MM.1S (cell line): ENCODE measurements around the gene JSRP1.

Source experiments
- CTCF ChIP-seq: fragments of 300-600 bp; sonication (generic); IDR thresholded peaks from 2 replicates; pipeline ENCODE4 v1.5.1; 2016; ENCODE audit warnings: antibody characterized with exemption, low read length, mixed read lengths
- EZH2 ChIP-seq: fragments of 300-600 bp; sonication (generic); optimal IDR thresholded peaks from 2 replicates; pipeline ENCODE3; 2017; ENCODE audit warnings: low read depth, mild to moderate bottlenecking, antibody characterized with exemption, low read length, mixed read lengths
- EZH2phosphoT487 ChIP-seq: fragments of 300-600 bp; sonication (generic); IDR thresholded peaks from 2 replicates; pipeline ENCODE4 v1.6.1; 2018; ENCODE audit warnings: antibody characterized with exemption, low read length

GRCh38 chr19:2221250-2221831 lies 34.9 kb downstream of the JSRP1 start:
- no peak for TF ChIP-seq CTCF
- no peak for TF ChIP-seq EZH2phosphoT487
- TF ChIP-seq EZH2 = no peak
